ENCODE measurements around the gene ADARB2.
"Not testable (repeated sequence)": the region's sequence is repeated elsewhere in the genome, so short reads cannot be mapped to it uniquely, and the experiment has no call there.

The ADARB2 gene

GRCh38 chr10:1634239-1634638, 103.1 kb downstream of the ADARB2 start:
- FAIRE-seq, result no peak

- FAIRE-seq, result no peak
Observed at GRCh38 chr10:1633783-1634182, 103.5 kb downstream of the ADARB2 start.

GRCh38 chr10:1632596-1632995, 104.7 kb downstream of the ADARB2 start:
- FAIRE-seq, result no peak

GRCh38 chr10:1632141-1632540, 105.2 kb downstream of the ADARB2 start:
- FAIRE-seq, result no peak

GRCh38 chr10:1631282-1631681, 106.0 kb downstream of the ADARB2 start:
- FAIRE-seq, result no peak

GRCh38 chr10:1630304-1630703, 107.0 kb downstream of the ADARB2 start:
- no peak for FAIRE-seq

GRCh38 chr10:1629326-1630198, 107.8 kb downstream of the ADARB2 start:
- FAIRE-seq, result no peak

- FAIRE-seq, result no peak
Observed at GRCh38 chr10:1628757-1629156, 108.6 kb downstream of the ADARB2 start.

GRCh38 chr10:1627945-1628344, 109.4 kb downstream of the ADARB2 start:
- no peak for FAIRE-seq

GRCh38 chr10:1626835-1627234, 110.5 kb downstream of the ADARB2 start:
- no peak for FAIRE-seq

GRCh38 chr10:1626410-1626809, 110.9 kb downstream of the ADARB2 start:
- no peak for FAIRE-seq

- no peak for FAIRE-seq
Observed at GRCh38 chr10:1625731-1626130, 111.6 kb downstream of the ADARB2 start.

- FAIRE-seq, result no peak
Observed at GRCh38 chr10:1625079-1625478, 112.2 kb downstream of the ADARB2 start.

- no peak for FAIRE-seq
Observed at GRCh38 chr10:1624240-1624639, 113.1 kb downstream of the ADARB2 start.

GRCh38 chr10:1620803-1621202, 116.5 kb downstream of the ADARB2 start:
- FAIRE-seq, result no peak

GRCh38 chr10:1617376-1618317, 119.7 kb downstream of the ADARB2 start:
- not testable (repeated sequence) for FAIRE-seq

- FAIRE-seq, result not testable (repeated sequence)
Observed at GRCh38 chr10:1616701-1617100, 120.6 kb downstream of the ADARB2 start.

- no peak for FAIRE-seq
Observed at GRCh38 chr10:1615186-1615954, 122.0 kb downstream of the ADARB2 start.

- no peak for FAIRE-seq
Observed at GRCh38 chr10:1613511-1613910, 123.8 kb downstream of the ADARB2 start.

GRCh38 chr10:1612908-1613307, 124.4 kb downstream of the ADARB2 start:
- no peak for FAIRE-seq

- FAIRE-seq, result no peak
Observed at GRCh38 chr10:1611936-1612550, 125.3 kb downstream of the ADARB2 start.
